Measurements from ENCODE around the gene MYO7A. TPM values are rescaled to one million over a fixed set of nuclear protein-coding genes. Genes with fewer than 3 reads are reported as not detected.
A peak's percentile ranks its signal among the peaks of the same experiment; 100 is the strongest.

Gene MYO7A
- total RNA-seq, 1 donor from 2014 or later: 6.3 TPM

GRCh38 chr11:77188633-77189491, 60.8 kb downstream of the MYO7A start:
- Histone ChIP-seq H3K27ac (ENCODE audit: low read depth, low read length) (no peak overlapping the region), H3K9ac (ENCODE audit: low read depth in 1 of 3, low read length in 3 of 3) (no peak overlapping the region), H3K4me1 (ENCODE audit: control insufficient read depth in 3 of 3, insufficient read depth in 3 of 3, low read length in 3 of 3) (no peaks in the 10 kb centered on the region), H3K36me3 (ENCODE audit: control insufficient read depth in 3 of 3, insufficient read depth in 3 of 3, low read length in 3 of 3) (peaks cover 0 to 2% (median 0%) of the 10 kb centered on the region in 3 donors), H3K27me3 (ENCODE audit: control insufficient read depth in 3 of 3, insufficient read depth in 3 of 3, low read length in 3 of 3) (no peaks in the 10 kb centered on the region), H3K4me3 (ENCODE audit: low read length in 3 of 3) (no peak overlapping the region), H3K9me3 (ENCODE audit: control insufficient read depth in 3 of 3, low read length in 3 of 3) (no peaks in the 10 kb centered on the region)

- Histone ChIP-seq H3K27me3 (ENCODE audit: control insufficient read depth in 3 of 3, insufficient read depth in 3 of 3, low read length in 3 of 3) (no peaks in the 10 kb centered on the region), H3K9me3 (ENCODE audit: control insufficient read depth in 3 of 3, low read length in 3 of 3) (no peaks in the 10 kb centered on the region), H3K4me1 (ENCODE audit: control insufficient read depth in 3 of 3, insufficient read depth in 3 of 3, low read length in 3 of 3) (no peaks in the 10 kb centered on the region), H3K27ac (ENCODE audit: low read depth, low read length) (no peak overlapping the region), H3K36me3 (ENCODE audit: control insufficient read depth in 3 of 3, insufficient read depth in 3 of 3, low read length in 3 of 3) (peaks cover 0 to 2% (median 0%) of the 10 kb centered on the region in 3 donors), H3K9ac (ENCODE audit: low read depth in 1 of 3, low read length in 3 of 3) (no peak overlapping the region), H3K4me3 (ENCODE audit: low read length in 3 of 3) (no peak overlapping the region)
Measured at GRCh38 chr11:77189588-77190210, 61.7 kb downstream of the MYO7A start.

GRCh38 chr11:77190331-77191075, 62.5 kb downstream of the MYO7A start:
- H3K9ac ChIP-seq (ENCODE audit: low read depth in 1 of 3, low read length in 3 of 3): no peak overlapping the region
- H3K27me3 ChIP-seq (ENCODE audit: control insufficient read depth in 3 of 3, insufficient read depth in 3 of 3, low read length in 3 of 3): no peaks in the 10 kb centered on the region
- H3K4me3 ChIP-seq (ENCODE audit: low read length in 3 of 3): no peak overlapping the region
- H3K4me1 ChIP-seq (ENCODE audit: control insufficient read depth in 3 of 3, insufficient read depth in 3 of 3, low read length in 3 of 3): peaks cover 0 to 7% (median 7%) of the 10 kb centered on the region in 3 donors
- H3K27ac ChIP-seq (ENCODE audit: low read depth, low read length): no peak overlapping the region
- no peaks in the 10 kb centered on the region for H3K9me3 ChIP-seq (ENCODE audit: control insufficient read depth in 3 of 3, low read length in 3 of 3)
- H3K36me3 ChIP-seq (ENCODE audit: control insufficient read depth in 3 of 3, insufficient read depth in 3 of 3, low read length in 3 of 3): peaks cover 0 to 2% (median 0%) of the 10 kb centered on the region in 3 donors

- Histone ChIP-seq H3K4me3 (ENCODE audit: low read length in 3 of 3) (no peak overlapping the region), H3K27ac (ENCODE audit: low read depth, low read length) (no peak overlapping the region), H3K4me1 (ENCODE audit: control insufficient read depth in 3 of 3, insufficient read depth in 3 of 3, low read length in 3 of 3) (peaks cover 0 to 9% (median 9%) of the 10 kb centered on the region in 3 donors), H3K9me3 (ENCODE audit: control insufficient read depth in 3 of 3, low read length in 3 of 3) (no peaks in the 10 kb centered on the region), H3K36me3 (ENCODE audit: control insufficient read depth in 3 of 3, insufficient read depth in 3 of 3, low read length in 3 of 3) (peaks cover 0 to 2% (median 0%) of the 10 kb centered on the region in 3 donors), H3K9ac (ENCODE audit: low read depth in 1 of 3, low read length in 3 of 3) (no peak overlapping the region), H3K27me3 (ENCODE audit: control insufficient read depth in 3 of 3, insufficient read depth in 3 of 3, low read length in 3 of 3) (no peaks in the 10 kb centered on the region)
Measured at GRCh38 chr11:77191429-77191822, 63.4 kb downstream of the MYO7A start.

- Histone ChIP-seq H3K9me3 (ENCODE audit: control insufficient read depth in 3 of 3, low read length in 3 of 3) (no peaks in the 10 kb centered on the region), H3K4me1 (ENCODE audit: control insufficient read depth in 3 of 3, insufficient read depth in 3 of 3, low read length in 3 of 3) (peaks cover 0 to 9% (median 9%) of the 10 kb centered on the region in 3 donors), H3K36me3 (ENCODE audit: control insufficient read depth in 3 of 3, insufficient read depth in 3 of 3, low read length in 3 of 3) (peaks cover 0 to 2% (median 0%) of the 10 kb centered on the region in 3 donors), H3K9ac (ENCODE audit: low read depth in 1 of 3, low read length in 3 of 3) (no peak overlapping the region), H3K27ac (ENCODE audit: low read depth, low read length) (no peak overlapping the region), H3K27me3 (ENCODE audit: control insufficient read depth in 3 of 3, insufficient read depth in 3 of 3, low read length in 3 of 3) (no peaks in the 10 kb centered on the region), H3K4me3 (ENCODE audit: low read length in 3 of 3) (no peak overlapping the region)
Measured at GRCh38 chr11:77191823-77192495, 63.9 kb downstream of the MYO7A start.

GRCh38 chr11:77193167-77193566, 65.1 kb downstream of the MYO7A start:
- Histone ChIP-seq H3K4me1 (ENCODE audit: control insufficient read depth in 3 of 3, insufficient read depth in 3 of 3, low read length in 3 of 3) (peaks cover 0 to 9% (median 9%) of the 10 kb centered on the region in 3 donors), H3K27me3 (ENCODE audit: control insufficient read depth in 3 of 3, insufficient read depth in 3 of 3, low read length in 3 of 3) (no peaks in the 10 kb centered on the region), H3K9ac (ENCODE audit: low read depth in 1 of 3, low read length in 3 of 3) (no peak overlapping the region)

GRCh38 chr11:77193911-77194830, 66.1 kb downstream of the MYO7A start:
- H3K36me3 ChIP-seq (ENCODE audit: control insufficient read depth in 3 of 3, insufficient read depth in 3 of 3, low read length in 3 of 3): peaks cover 0 to 2% (median 0%) of the 10 kb centered on the region in 3 donors
- H3K27ac ChIP-seq (ENCODE audit: low read depth, low read length): no peak overlapping the region
- H3K9ac ChIP-seq (ENCODE audit: low read depth in 1 of 3, low read length in 3 of 3): no peak overlapping the region
- no peaks in the 10 kb centered on the region for H3K27me3 ChIP-seq (ENCODE audit: control insufficient read depth in 3 of 3, insufficient read depth in 3 of 3, low read length in 3 of 3)
- no peak overlapping the region for H3K4me3 ChIP-seq (ENCODE audit: low read length in 3 of 3)
- peaks cover 0 to 9% (median 9%) of the 10 kb centered on the region in 3 donors for H3K4me1 ChIP-seq (ENCODE audit: control insufficient read depth in 3 of 3, insufficient read depth in 3 of 3, low read length in 3 of 3)
- no peaks in the 10 kb centered on the region for H3K9me3 ChIP-seq (ENCODE audit: control insufficient read depth in 3 of 3, low read length in 3 of 3)

More at GRCh38 chr11:77193167-77193566, 65.1 kb downstream of the MYO7A start:
- H3K36me3 ChIP-seq (ENCODE audit: control insufficient read depth in 3 of 3, insufficient read depth in 3 of 3, low read length in 3 of 3): peaks cover 0 to 2% (median 0%) of the 10 kb centered on the region in 3 donors
- no peak overlapping the region for H3K4me3 ChIP-seq (ENCODE audit: low read length in 3 of 3)
- no peak overlapping the region for H3K27ac ChIP-seq (ENCODE audit: low read depth, low read length)
- no peaks in the 10 kb centered on the region for H3K9me3 ChIP-seq (ENCODE audit: control insufficient read depth in 3 of 3, low read length in 3 of 3)

GRCh38 chr11:77195071-77195755, 67.2 kb downstream of the MYO7A start:
- Histone ChIP-seq H3K27ac (ENCODE audit: low read depth, low read length) (no peak overlapping the region), H3K4me1 (ENCODE audit: control insufficient read depth in 3 of 3, insufficient read depth in 3 of 3, low read length in 3 of 3) (peaks cover 0 to 9% (median 9%) of the 10 kb centered on the region in 3 donors), H3K36me3 (ENCODE audit: control insufficient read depth in 3 of 3, insufficient read depth in 3 of 3, low read length in 3 of 3) (peaks cover 0 to 2% (median 0%) of the 10 kb centered on the region in 3 donors), H3K9ac (ENCODE audit: low read depth in 1 of 3, low read length in 3 of 3) (peak overlapping the region in 2 of 3 donors; percentile 33 to 43), H3K9me3 (ENCODE audit: control insufficient read depth in 3 of 3, low read length in 3 of 3) (no peaks in the 10 kb centered on the region), H3K27me3 (ENCODE audit: control insufficient read depth in 3 of 3, insufficient read depth in 3 of 3, low read length in 3 of 3) (no peaks in the 10 kb centered on the region), H3K4me3 (ENCODE audit: low read length in 3 of 3) (no peak overlapping the region)
